Natural killer cell treated with Interleukin-12 subunit alpha and Interleukin-12 subunit beta and Interleukin-15 and Interleukin-18, amount 100 ng/mL, for 72 hours (primary cell): Measurements from ENCODE around the gene REC8. TPM values are rescaled to one million over a fixed set of nuclear protein-coding genes. Genes with fewer than 3 reads are reported as not detected.
A peak's percentile ranks its signal among the peaks of the same experiment; 100 is the strongest.

Source experiments
- ATAC-seq, 2 donors: fragments of 150-1000 bp; cut with Tn5 transposase in 1 of 2; sonication (Bioruptor Pico), chemical (Tn5 transposase) in 1 of 2; 2 replicates each; pipeline ENCODE4 v1.10.0; 2021
- DNase-seq: peaks from one replicate; pipeline ENCODE4 v3.0.0; 2022; ENCODE audit warnings: low spot score
- H3K27ac Mint-ChIP-seq, 2 donors: 1 replicate in 1 of 2; 2 replicates in 1 of 2; pipeline ENCODE4 v1.8.0; 2022; ENCODE audit warnings: mixed read lengths in 2 of 2, mild to moderate bottlenecking in 1 of 2, moderate library complexity in 1 of 2
- H3K27me3 Mint-ChIP-seq, 2 donors: 1 replicate in 1 of 2; 2 replicates in 1 of 2; pipeline ENCODE4 v1.8.0; 2022; ENCODE audit warnings: mixed read lengths in 2 of 2
- H3K36me3 Mint-ChIP-seq: one replicate; pipeline ENCODE4 v1.8.0; 2022; ENCODE audit warnings: mixed read lengths
- H3K4me1 Mint-ChIP-seq, 2 donors: 1 replicate in 1 of 2; 2 replicates in 1 of 2; pipeline ENCODE4 v1.8.0; 2022; ENCODE audit warnings: low read depth in 2 of 2, mixed read lengths in 2 of 2, mild to moderate bottlenecking in 1 of 2
- H3K4me3 Mint-ChIP-seq: one replicate; pipeline ENCODE4 v1.8.0; 2022; ENCODE audit warnings: mixed read lengths
- H3K9me3 Mint-ChIP-seq: 2 replicates; pipeline ENCODE4 v1.8.0; 2022; ENCODE audit warnings: mixed read lengths
- total RNA-seq, 2 donors: library from RNA; stranded (reverse); gene quantifications; one replicate each; pipeline ENCODE4 v1.2.3, GENCODE V29; 2022

REC8 gene
- total RNA-seq, 2 donors from 2014 or later: 52.1 to 85.9 TPM

DNA sequence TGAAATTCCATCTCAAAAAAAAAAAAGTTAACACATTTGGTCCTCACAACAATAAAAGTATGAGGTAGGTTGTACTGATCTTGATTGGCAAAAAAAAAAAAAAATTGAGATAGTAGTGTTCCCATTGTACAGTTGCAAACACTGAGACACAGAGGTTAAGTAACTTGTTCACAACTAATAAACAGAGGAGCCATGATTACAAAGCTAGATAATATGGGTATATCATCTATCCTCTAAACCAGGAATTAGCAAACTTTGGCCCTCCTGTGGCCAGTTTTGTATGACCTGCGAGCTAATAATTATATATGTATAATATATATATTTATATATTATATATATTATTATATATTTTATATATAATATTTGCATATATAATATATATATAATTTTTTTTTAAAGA, 38.1 kb upstream of the REC8 start:
- Mint-ChIP-seq H3K36me3 (peaks cover 4% of the 10 kb centered on the region), H3K27ac (no peak overlapping the region), H3K4me1 (peaks cover 19 to 21% of the 10 kb centered on the region in 2 donors), H3K4me3 (no peak overlapping the region), H3K27me3 (no peaks in the 10 kb centered on the region), H3K9me3 (no peaks in the 10 kb centered on the region)
- DNase-seq: no peak
- ATAC-seq: no peak

DNA sequence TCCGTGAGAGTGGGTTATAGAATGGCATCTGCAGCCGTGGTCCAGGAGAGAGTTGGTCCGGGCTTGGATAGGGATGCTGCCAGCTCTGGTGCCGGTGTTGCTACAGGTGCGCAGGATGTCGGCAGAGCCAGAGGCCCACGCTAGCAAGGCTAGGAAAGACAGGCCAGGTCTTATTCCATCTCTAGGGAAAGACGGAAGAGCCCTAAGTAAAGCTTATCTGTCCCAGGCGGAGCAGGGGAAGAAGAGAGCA, 36.4 kb upstream of the REC8 start:
- no peak for DNase-seq
- peak overlapping the region; percentile 59 to 84 for H3K27ac Mint-ChIP-seq

DNA sequence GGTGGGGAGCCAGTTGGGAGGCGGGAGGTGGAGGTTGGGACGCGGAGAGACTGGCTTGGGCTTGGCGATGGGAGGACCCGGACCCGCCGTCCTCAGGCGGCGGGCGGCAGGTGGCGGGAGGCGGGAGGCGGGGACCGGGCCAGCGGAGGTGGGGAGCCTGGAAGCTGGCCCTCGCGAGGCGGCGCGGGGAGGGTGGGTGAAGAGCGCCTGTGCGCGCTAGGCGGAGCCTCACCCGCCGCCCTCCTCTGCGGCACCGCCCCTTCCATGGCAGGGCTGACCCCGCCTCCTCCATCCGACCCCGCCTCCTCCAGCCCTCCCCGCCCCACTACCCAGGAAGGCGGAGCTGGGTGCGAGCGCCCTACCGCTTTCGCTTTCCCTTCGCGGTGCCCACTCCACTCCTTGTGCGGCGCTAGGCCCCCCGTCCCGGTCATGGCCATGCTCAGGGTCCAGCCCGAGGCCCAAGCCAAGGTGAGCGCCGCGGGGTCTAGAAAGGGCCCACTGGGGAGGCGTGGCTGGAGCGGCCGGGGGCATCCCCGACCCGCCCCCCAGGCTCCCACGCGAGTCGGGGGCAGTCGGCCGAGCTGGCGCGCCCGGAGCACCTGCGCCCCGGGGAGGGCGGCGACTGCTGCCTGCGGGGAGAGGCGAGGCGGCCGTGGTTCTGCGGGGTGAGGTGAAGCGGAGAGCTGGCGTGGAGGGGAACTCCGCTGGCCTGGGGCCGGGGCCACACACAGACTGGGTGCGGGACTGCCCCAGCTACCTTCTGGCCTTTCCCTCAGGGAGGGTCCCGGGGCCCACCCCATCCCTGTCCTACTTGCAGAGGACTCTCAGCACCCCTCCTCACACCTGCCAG, 35.8 kb upstream of the REC8 start, which contains the start of gene PSME1:
Gene PSME1 (plus strand): TSS at position 361 of the 850 bp plus-strand sequence. CDS start 69 bp downstream, at position 430.
- H3K4me1 Mint-ChIP-seq: peaks cover 31 to 35% of the 10 kb centered on the region in 2 donors
- DNase-seq: peak; percentile 96
- peak; percentile 98 to 99 for ATAC-seq
- H3K27ac Mint-ChIP-seq: peak within 1 kb of the TSS; percentile 83 to 90
- H3K4me3 Mint-ChIP-seq: peak within 1 kb of the TSS; percentile 89
- no peaks in the 10 kb centered on the region for H3K27me3 Mint-ChIP-seq
- peaks cover 13% of the 10 kb centered on the region for H3K36me3 Mint-ChIP-seq
- no peaks in the 10 kb centered on the region for H3K9me3 Mint-ChIP-seq

More for the DNA sequence above, 36.4 kb upstream of the REC8 start:
- H3K4me3 Mint-ChIP-seq: peak overlapping the region; percentile 89
- no peaks in the 10 kb centered on the region for H3K9me3 Mint-ChIP-seq
- peaks cover 31% of the 10 kb centered on the region in 2 donors for H3K4me1 Mint-ChIP-seq
- H3K36me3 Mint-ChIP-seq: peaks cover 13% of the 10 kb centered on the region
- no peak for ATAC-seq
- H3K27me3 Mint-ChIP-seq: no peaks in the 10 kb centered on the region

DNA sequence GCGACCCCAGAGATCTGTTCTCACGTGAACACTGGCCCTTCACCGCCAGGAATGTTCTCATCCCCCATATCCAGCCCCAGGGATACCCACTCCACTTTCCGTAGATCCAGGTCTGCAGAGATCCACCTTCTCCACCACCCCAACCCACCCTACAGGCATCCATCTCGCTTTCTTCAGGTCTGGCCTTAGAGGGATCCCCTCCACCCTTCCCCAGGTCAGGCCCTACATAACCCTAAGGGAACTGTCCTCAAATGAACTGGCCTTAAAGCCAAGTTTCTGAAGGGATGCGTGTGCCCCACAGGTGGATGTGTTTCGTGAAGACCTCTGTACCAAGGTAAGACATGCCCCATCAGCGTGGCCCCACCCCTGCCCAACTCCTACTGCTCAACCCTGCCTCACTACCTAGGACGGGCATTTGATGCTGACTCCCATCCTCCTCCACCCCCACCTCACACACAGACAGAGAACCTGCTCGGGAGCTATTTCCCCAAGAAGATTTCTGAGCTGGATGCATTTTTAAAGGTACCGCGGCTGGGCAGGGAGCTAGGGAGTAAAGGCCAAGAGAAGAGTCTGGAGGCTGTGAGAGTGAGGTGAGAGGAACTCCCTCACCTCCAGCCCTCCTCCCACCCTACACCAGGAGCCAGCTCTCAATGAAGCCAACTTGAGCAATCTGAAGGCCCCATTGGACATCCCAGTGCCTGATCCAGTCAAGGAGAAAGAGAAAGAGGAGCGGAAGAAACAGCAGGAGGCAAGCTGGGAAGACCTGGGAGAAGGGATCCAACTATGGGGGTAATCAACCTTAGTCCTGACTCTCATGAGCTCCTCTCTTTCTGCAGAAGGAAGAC, 35.0 kb upstream of the REC8 start:
- ATAC-seq (no peak), DNase-seq (no peak)
- Mint-ChIP-seq H3K27ac (peak overlapping the region; percentile 83 to 90), H3K4me3 (peak overlapping the region; percentile 89), H3K27me3 (no peaks in the 10 kb centered on the region), H3K4me1 (peaks cover 34 to 39% of the 10 kb centered on the region in 2 donors), H3K9me3 (no peaks in the 10 kb centered on the region), H3K36me3 (peaks cover 13% of the 10 kb centered on the region)

DNA sequence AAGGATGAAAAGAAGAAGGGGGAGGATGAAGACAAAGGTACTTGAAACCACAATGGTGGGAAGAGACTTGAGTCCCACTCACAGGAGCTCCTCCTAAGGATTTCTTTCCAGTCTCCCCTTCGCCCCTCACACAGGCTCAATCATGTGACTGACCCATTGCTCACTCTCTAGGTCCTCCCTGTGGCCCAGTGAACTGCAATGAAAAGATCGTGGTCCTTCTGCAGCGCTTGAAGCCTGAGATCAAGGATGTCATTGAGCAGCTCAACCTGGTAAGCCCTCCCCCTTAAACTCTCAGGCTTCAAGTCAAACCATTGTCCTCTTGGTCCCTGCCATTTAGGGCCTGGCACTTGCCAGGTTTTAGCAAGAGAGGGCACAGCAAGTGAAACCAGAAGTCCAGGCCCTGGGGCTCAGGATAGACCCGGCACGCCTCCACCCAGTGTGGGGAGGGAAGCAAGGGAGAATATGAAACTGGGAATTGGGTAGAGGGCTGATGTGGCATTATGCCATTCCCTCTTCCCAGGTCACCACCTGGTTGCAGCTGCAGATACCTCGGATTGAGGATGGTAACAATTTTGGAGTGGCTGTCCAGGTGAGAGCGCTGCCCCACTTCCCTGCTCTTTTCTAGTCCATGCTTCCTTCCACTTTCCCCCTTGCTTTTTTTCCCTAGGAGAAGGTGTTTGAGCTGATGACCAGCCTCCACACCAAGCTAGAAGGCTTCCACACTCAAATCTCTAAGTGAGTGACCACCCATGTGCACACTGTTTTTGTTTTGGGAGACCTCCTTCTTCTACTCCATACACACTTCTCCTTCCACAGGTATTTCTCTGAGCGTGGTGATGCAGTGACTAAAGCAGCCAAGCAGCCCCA, 34.1 kb upstream of the REC8 start:
- Mint-ChIP-seq H3K27ac (peak overlapping the region; percentile 83 to 90), H3K4me1 (peaks cover 39 to 44% of the 10 kb centered on the region in 2 donors), H3K9me3 (no peaks in the 10 kb centered on the region), H3K4me3 (peak overlapping the region; percentile 89), H3K36me3 (peaks cover 14% of the 10 kb centered on the region), H3K27me3 (no peaks in the 10 kb centered on the region)
- no peak for DNase-seq
- ATAC-seq: no peak

DNA sequence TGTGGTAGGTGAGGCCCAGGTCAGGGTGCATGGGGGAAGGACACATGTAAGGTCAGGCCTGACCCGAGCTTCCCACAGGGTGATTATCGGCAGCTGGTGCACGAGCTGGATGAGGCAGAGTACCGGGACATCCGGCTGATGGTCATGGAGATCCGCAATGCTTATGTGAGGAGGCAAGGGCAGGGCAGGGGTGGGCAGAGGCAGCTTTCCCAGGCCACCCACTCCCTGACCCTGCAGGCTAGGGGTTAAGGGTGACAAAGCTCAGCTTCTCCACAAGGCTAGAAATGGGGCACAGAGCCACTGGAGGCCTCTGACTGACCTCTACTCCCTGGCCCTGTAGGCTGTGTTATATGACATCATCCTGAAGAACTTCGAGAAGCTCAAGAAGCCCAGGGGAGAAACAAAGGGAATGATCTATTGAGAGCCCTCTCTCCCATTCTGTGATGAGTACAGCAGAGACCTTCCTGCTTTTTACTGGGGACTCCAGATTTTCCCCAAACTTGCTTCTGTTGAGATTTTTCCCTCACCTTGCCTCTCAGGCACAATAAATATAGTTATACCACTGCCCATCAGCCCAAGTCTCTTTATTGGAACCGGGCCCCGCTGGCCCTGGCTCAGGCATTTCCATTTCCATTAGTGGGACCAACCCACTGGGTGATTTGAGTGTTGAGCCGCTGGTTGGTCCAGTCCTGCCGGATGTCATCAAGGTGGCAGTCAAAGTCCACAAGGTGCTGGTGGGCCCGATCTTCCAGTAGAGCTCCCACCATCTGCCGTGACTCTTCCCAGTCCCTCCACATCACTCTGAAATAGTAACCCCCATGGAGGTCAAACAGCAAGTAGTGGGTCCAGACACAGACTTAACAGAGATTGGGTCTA, 33.2 kb upstream of the REC8 start:
- DNase-seq (no peak), ATAC-seq (no peak)
- no peaks in the 10 kb centered on the region for H3K9me3 Mint-ChIP-seq
- peak overlapping the region; percentile 86 to 97 for H3K27ac Mint-ChIP-seq
- H3K4me3 Mint-ChIP-seq: peak overlapping the region; percentile 85
- peaks cover 46 to 52% of the 10 kb centered on the region in 2 donors for H3K4me1 Mint-ChIP-seq
- H3K36me3 Mint-ChIP-seq: peaks cover 19% of the 10 kb centered on the region
- H3K27me3 Mint-ChIP-seq: no peaks in the 10 kb centered on the region

DNA sequence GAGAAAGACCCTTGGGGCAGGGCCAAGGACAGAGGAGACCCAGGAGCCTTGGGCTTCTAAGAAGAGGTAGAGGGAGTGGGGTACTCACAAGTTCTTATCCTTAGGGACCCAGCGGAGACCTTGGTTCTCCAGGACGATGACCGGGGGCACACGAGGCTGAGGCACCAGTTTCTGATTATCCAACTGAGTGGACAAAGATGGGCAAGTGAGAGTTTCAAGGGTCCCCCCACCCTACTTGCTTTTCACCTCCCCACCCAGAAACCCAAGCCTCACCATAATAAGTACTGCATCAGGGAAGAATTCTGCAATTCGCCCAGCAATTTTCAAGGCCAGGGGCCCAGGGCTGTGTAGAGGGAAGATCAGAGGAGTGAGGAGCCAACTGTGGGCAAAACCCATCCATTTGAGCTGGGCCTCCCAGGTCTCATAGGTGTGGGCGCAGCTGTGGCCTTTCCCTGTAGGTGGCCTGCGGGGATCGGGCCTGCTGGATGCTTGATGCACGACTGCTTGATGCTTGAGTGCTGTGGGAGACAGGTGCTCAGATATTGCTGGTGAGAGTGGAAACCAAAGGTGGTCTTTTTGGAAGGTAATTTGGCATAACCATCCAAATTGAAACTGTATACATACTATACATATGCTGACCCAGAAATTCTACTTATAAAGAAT, 32.5 kb upstream of the REC8 start:
- H3K9me3 Mint-ChIP-seq: no peaks in the 10 kb centered on the region
- no peak for DNase-seq
- no peak for ATAC-seq
- peak overlapping the region; percentile 85 for H3K4me3 Mint-ChIP-seq
- peaks cover 23% of the 10 kb centered on the region for H3K36me3 Mint-ChIP-seq
- H3K27ac Mint-ChIP-seq: peak overlapping the region; percentile 86 to 97
- no peaks in the 10 kb centered on the region for H3K27me3 Mint-ChIP-seq
- peaks cover 54 to 59% of the 10 kb centered on the region in 2 donors for H3K4me1 Mint-ChIP-seq

DNA sequence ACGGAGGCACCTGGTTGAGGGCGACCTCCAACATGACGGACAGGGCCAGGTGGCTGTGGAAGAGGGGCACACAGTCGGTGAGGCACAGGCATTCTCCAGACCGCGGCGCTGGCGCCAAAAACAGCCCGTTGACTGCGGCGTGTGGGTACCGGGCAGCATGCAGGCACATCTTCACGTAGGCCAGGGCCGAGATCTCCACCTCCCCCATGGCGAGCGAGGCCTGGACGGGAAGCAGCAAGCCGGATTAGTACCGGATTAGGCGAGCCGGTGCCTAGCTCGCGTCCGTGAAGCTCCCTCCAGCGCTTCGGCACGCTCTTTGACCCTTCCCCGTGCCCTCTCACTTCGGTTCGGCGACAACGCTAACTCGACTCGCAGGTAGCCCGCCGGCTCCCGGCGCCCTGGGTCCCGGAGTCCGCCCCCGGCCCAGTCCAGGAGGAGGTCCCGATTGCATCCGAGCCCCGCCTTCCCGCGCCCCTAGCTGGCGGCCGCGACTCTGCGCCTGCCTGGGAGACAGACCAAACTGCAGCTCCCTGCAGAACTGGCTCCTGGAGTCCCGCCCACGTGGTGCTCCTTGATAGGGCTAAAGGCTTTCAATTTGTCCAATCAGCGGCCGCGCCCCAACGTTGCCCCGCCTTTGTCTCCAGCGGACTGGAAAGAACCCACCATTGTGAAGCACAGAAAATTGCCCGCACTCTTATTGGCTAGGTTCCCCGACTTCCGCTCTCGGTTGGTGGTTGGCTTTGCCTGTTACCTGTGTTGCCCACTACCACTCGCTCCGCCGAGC, 30.6 kb upstream of the REC8 start, which contains the start of gene EMC9:
Gene EMC9 (minus strand): TSS at position 495 of the 784 bp plus-strand sequence. CDS start 287 bp downstream, at position 208.
- DNase-seq (peak; percentile 99), ATAC-seq (peak; percentile 95)
- Mint-ChIP-seq H3K36me3 (peaks cover 35% of the 10 kb centered on the region), H3K27me3 (no peaks in the 10 kb centered on the region), H3K27ac (peak within 1 kb of the TSS; percentile 86 to 97), H3K9me3 (no peaks in the 10 kb centered on the region), H3K4me1 (peaks cover 64 to 65% of the 10 kb centered on the region in 2 donors), H3K4me3 (peak within 1 kb of the TSS; percentile 85)

DNA sequence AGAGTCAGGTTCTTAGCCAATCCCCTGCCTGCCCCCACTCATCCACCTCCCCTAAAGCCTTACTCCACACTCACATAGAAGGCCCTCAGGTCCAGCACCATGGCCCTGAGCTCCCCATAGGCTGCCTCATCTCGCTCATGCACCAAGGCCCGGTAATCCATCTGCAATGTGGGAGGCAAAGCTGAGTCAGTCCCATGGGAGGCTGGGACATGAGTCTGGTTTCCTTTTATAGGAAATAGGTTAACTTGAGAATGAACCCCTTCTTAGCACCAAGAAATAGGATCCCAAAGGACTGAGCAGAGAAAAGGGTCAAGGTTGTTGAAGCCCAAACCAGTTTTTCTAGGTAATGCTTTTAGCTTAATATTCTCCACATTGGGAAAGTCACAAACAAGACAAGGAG, 28.4 kb upstream of the REC8 start:
- DNase-seq (no peak), ATAC-seq (no peak)
- no peaks in the 10 kb centered on the region for H3K27me3 Mint-ChIP-seq
- peak overlapping the region; percentile 94 for H3K4me3 Mint-ChIP-seq
- peaks cover 57 to 63% of the 10 kb centered on the region in 2 donors for H3K4me1 Mint-ChIP-seq
- H3K9me3 Mint-ChIP-seq: no peaks in the 10 kb centered on the region
- H3K27ac Mint-ChIP-seq: peak overlapping the region; percentile 86 to 97
- H3K36me3 Mint-ChIP-seq: peaks cover 31% of the 10 kb centered on the region

DNA sequence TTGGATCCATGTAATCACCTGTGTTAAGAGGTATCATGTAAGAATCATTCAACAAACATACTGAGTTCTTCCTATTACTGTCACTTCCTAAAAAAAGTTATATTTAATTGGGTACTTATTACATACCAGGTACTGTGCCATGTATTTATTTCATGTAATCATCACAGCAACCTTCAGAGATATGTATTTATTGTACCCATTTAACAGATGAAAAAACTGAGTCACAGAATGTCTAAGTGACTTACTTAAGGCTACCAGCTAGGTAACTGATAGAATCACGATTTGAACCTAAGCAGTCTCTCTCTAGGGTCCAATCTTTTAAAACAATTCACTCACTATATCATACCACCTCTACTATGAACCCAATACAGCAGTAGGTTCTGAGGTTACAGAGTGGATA, 27.4 kb upstream of the REC8 start:
- ATAC-seq: no peak
- peak overlapping the region; percentile 94 for H3K4me3 Mint-ChIP-seq

DNA sequence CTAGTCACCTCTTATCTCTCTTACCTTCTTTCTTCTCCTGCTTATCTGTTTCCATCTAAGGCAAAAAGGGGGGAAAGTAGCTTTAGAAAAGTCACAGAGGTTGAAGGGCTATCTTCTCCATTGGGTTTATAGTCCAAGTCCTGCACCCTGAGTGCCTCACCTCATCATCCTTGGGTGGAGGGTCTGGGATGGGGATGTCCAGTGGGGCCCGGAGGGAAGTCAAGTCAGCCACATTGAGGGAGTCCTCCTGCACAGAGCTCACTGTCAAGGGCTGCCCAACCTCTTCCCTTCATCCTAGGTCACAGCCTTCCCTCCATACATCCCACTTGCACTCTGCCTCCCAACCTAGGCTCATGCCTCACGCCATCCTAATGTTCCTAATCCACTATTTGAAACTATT, 26.7 kb upstream of the REC8 start:
- H3K36me3 Mint-ChIP-seq: peaks cover 27% of the 10 kb centered on the region
- no peaks in the 10 kb centered on the region for H3K9me3 Mint-ChIP-seq
- H3K27me3 Mint-ChIP-seq: no peaks in the 10 kb centered on the region
- H3K27ac Mint-ChIP-seq: peak overlapping the region; percentile 86 to 97
- peak overlapping the region; percentile 94 for H3K4me3 Mint-ChIP-seq
- H3K4me1 Mint-ChIP-seq: peaks cover 58 to 60% of the 10 kb centered on the region in 2 donors
- no peak for ATAC-seq
- DNase-seq: no peak

More for the DNA sequence above, 27.4 kb upstream of the REC8 start:
- no peak for DNase-seq
- Mint-ChIP-seq H3K4me1 (peaks cover 60 to 61% of the 10 kb centered on the region in 2 donors), H3K36me3 (peaks cover 26% of the 10 kb centered on the region), H3K27me3 (no peaks in the 10 kb centered on the region), H3K27ac (peak overlapping the region; percentile 64 to 86), H3K9me3 (no peaks in the 10 kb centered on the region)
